Ramos (cell line): Measurements from ENCODE around the gene CA9.

ENCODE experiments used
- in situ Hi-C: fragments of 300-500 bp; cut with MboI; formaldehyde crosslinking; loops from one replicate; pipeline ENCODE4 v1.14.3; 2022; ENCODE audit warnings: low sequenced_read_pairs; ENCODE audit not compliant: unreplicated experiment

Gene CA9

GRCh38 chr9:35650341-35651158 lies 23.2 kb upstream of the CA9 start, which contains the start of gene SIT1:
Gene SIT1 (minus strand): TSS chr9:35650931. CDS start chr9:35650853, 78 bp downstream.
- in situ Hi-C loops: loop anchor here (10.0 kb wide), 1 partner anchor 46 kb away; the partner anchor contains the start of gene TESK1

GRCh38 chr9:35651956-35652828 lies 21.5 kb upstream of the CA9 start:
- in situ Hi-C loops: loop anchor here (10.0 kb wide), 1 partner anchor 47 kb away; the partner anchor contains the start of gene TESK1

- in situ Hi-C loops: loop anchor here (10.0 kb wide), 1 partner anchor 48 kb away; the partner anchor contains the start of gene TESK1
These were observed 20.9 kb upstream of the CA9 start for GRCh38 chr9:35652829-35653209.

- in situ Hi-C loops: loop anchor here (10.0 kb wide), 1 partner anchor 49 kb away; the partner anchor contains the start of gene TESK1
These were observed 20.1 kb upstream of the CA9 start for GRCh38 chr9:35653611-35654010.

GRCh38 chr9:35656348-35656747 lies 17.4 kb upstream of the CA9 start:
- in situ Hi-C loops: loop anchor here (10.0 kb wide), 1 partner anchor 52 kb away; the partner anchor contains the start of gene TESK1

GRCh38 chr9:35656831-35657545 lies 16.7 kb upstream of the CA9 start:
- in situ Hi-C loops: loop anchor here (10.0 kb wide), 1 partner anchor 52 kb away; the partner anchor contains the start of gene TESK1

- in situ Hi-C loops: loop anchor here (10.0 kb wide), 1 partner anchor 53 kb away; the partner anchor contains the start of gene TESK1
These were observed 16.1 kb upstream of the CA9 start, which contains the start of gene RMRP for GRCh38 chr9:35657546-35658136. Gene RMRP (minus strand): TSS chr9:35658019.

GRCh38 chr9:35658137-35658967 lies 15.4 kb upstream of the CA9 start, which contains the start of gene CCDC107:
Gene CCDC107 (plus strand): TSS chr9:35658292. CDS start chr9:35658380, 88 bp downstream.
- in situ Hi-C loops: loop anchor here (10.0 kb wide), 1 partner anchor 54 kb away; the partner anchor contains the start of gene TESK1

- in situ Hi-C loops: loop anchor here (10.0 kb wide), 1 partner anchor 54 kb away; the partner anchor contains the start of gene TESK1
These were observed 14.8 kb upstream of the CA9 start for GRCh38 chr9:35658968-35659220.

GRCh38 chr9:35659340-35659739 lies 14.4 kb upstream of the CA9 start:
- in situ Hi-C loops: loop anchor here (10.0 kb wide), 1 partner anchor 55 kb away; the partner anchor contains the start of gene TESK1

GRCh38 chr9:35660966-35661415 lies 12.7 kb upstream of the CA9 start:
- in situ Hi-C loops: no loop called here

GRCh38 chr9:35661756-35662350 lies 11.9 kb upstream of the CA9 start:
- in situ Hi-C loops: no loop called here

- in situ Hi-C loops: no loop called here
These were observed 11.3 kb upstream of the CA9 start for GRCh38 chr9:35662437-35662836.

GRCh38 chr9:35664531-35665470 lies 8.9 kb upstream of the CA9 start, which contains the start of gene ARHGEF39:
Gene ARHGEF39 (minus strand): TSS chr9:35665195. CDS start chr9:35665169, 26 bp downstream.
- in situ Hi-C loops: no loop called here

- in situ Hi-C loops: no loop called here
These were observed 8.3 kb upstream of the CA9 start for GRCh38 chr9:35665471-35665818.

- in situ Hi-C loops: no loop called here
These were observed 7.7 kb upstream of the CA9 start for GRCh38 chr9:35666045-35666444.

GRCh38 chr9:35666549-35666948 lies 7.2 kb upstream of the CA9 start:
- in situ Hi-C loops: no loop called here
